K562 (cell line): ENCODE measurements around the gene P2RY8. TPM values are rescaled to one million over a fixed set of nuclear protein-coding genes. Genes with fewer than 3 reads are reported as not detected.
A peak's percentile ranks its signal among the peaks of the same experiment; 100 is the strongest.

Source experiments
- C11orf30 ChIP-seq: fragments of 450-650 bp; IDR thresholded peaks from 2 replicates; pipeline ENCODE4 v1.6.1; 2016; ENCODE audit warnings: low read depth, mild to moderate bottlenecking
- CHD4 ChIP-seq: fragments of 200-600 bp; sonication (generic); IDR thresholded peaks from 3 replicates; pipeline ENCODE4 v1.6.1; 2012; ENCODE audit warnings: low read depth, mild to moderate bottlenecking, mixed read lengths, low read length, inconsistent platforms; ENCODE audit not compliant: insufficient read depth, insufficient replicate concordance, poor library complexity, severe bottlenecking
- EGR1 ChIP-seq: fragments of 450-650 bp; conservative IDR thresholded peaks from 2 replicates; pipeline ENCODE4 v1.6.1; 2017; ENCODE audit warnings: mild to moderate bottlenecking
- ETV6 ChIP-seq, 3 experiments: fragments of 150-350 bp in 1 of 3; sonication (generic) in 1 of 3; formaldehyde crosslinking in 1 of 3; IDR thresholded peaks; 2 replicates each; pipeline versions ENCODE4 v1.6.1 to v1.8.0; 2014 to 2022; ENCODE audit warnings: borderline replicate concordance in 2 of 3, low read depth in 2 of 3, antibody characterized with exemption in 1 of 3, low read length in 1 of 3, mild to moderate bottlenecking in 1 of 3, missing genetic modification reagents in 1 of 3
- JUN ChIP-seq, 2 experiments: sonication (generic) in 1 of 2; formaldehyde crosslinking in 1 of 2; IDR thresholded peaks; 2 replicates each; pipeline versions ENCODE4 v1.6.1 to v1.8.0; 2012 to 2022; ENCODE audit warnings: borderline replicate concordance in 2 of 2, mild to moderate bottlenecking in 2 of 2, improper control_type of control experiment in 1 of 2, low read depth in 1 of 2, low read length in 1 of 2, missing genetic modification reagents in 1 of 2
- MTA2 ChIP-seq: fragments of 450-650 bp; IDR thresholded peaks from 2 replicates; pipeline ENCODE4 v1.6.1; 2016; ENCODE audit warnings: low read depth
- NELFE ChIP-seq: IDR thresholded peaks from 2 replicates; pipeline ENCODE4 v1.6.1; 2011; ENCODE audit warnings: mild to moderate bottlenecking; ENCODE audit not compliant: insufficient read depth, insufficient read length
- NFE2 ChIP-seq: IDR thresholded peaks from 2 replicates; pipeline ENCODE4 v1.6.1; 2014; ENCODE audit warnings: antibody characterized with exemption, low read depth
- NONO ChIP-seq, 2 experiments: fragments of 200-400 bp in 1 of 2; fragments of 450-650 bp in 1 of 2; formaldehyde crosslinking in 1 of 2; IDR thresholded peaks; 2 replicates each; pipeline ENCODE4 v1.6.1; 2017; ENCODE audit warnings: low read depth in 2 of 2, mild to moderate bottlenecking in 2 of 2, moderate library complexity in 2 of 2, low read length in 1 of 2
- PHF20 ChIP-seq: fragments of 450-650 bp; IDR thresholded peaks from 2 replicates; pipeline ENCODE4 v1.6.1; 2018; ENCODE audit not compliant: partially characterized antibody
- REST ChIP-seq, 2 experiments: fragments of 450-650 bp; formaldehyde crosslinking in 1 of 2; IDR thresholded peaks; 2 replicates each; pipeline versions ENCODE4 v1.4.0 to v1.6.1; 2014 to 2020; ENCODE audit warnings: mild to moderate bottlenecking in 2 of 2, borderline replicate concordance in 1 of 2, low read depth in 1 of 2
- SMARCA4 ChIP-seq: fragments of 450-650 bp; IDR thresholded peaks from 2 replicates; pipeline ENCODE4 v1.6.1; 2016
- STAT5B ChIP-seq: fragments of 250-450 bp; sonication (Bioruptor Pico); IDR thresholded peaks from 2 replicates; pipeline ENCODE4 v1.8.0; 2021; ENCODE audit warnings: mild to moderate bottlenecking, inconsistent platforms
- TCF3 ChIP-seq: sonication (generic); formaldehyde crosslinking; IDR thresholded peaks from 2 replicates; pipeline ENCODE4 v1.4.0; 2020; ENCODE audit warnings: mild to moderate bottlenecking, missing genetic modification reagents
- ZNF133 ChIP-seq: fragments of 250-450 bp; sonication (Bioruptor Pico); IDR thresholded peaks from 2 replicates; pipeline ENCODE4 v1.4.0; 2020; ENCODE audit warnings: mild to moderate bottlenecking
- ZNF277 ChIP-seq: fragments of 250-450 bp; sonication (Bioruptor Pico); IDR thresholded peaks from 2 replicates; pipeline ENCODE4 v1.8.0; 2022; ENCODE audit warnings: inconsistent platforms, mild to moderate bottlenecking, moderate library complexity, borderline replicate concordance
- ZNF347 ChIP-seq: fragments of 450-650 bp; formaldehyde crosslinking; IDR thresholded peaks from 2 replicates; pipeline ENCODE4 v1.4.0; 2020; ENCODE audit warnings: low read depth, mild to moderate bottlenecking, moderate library complexity
- polyA plus RNA-seq, 8 experiments: library from polyadenylated mRNA; depleted of rRNA in 4 of 8; stranded (reverse) in 5 of 8; unstranded in 3 of 8; fragments of >200 nt; fragmentation: Nextera tagmentation in 2 of 8; fragmentation: Illumina TruSeq in 1 of 8; extraction: Ambion mirVana in 2 of 8; extraction: Trizol in 1 of 8; gene quantifications; 2 replicates each; pipeline versions ENCODE4 v1.2.1 to v1.2.3, GENCODE V29; 2011 to 2014; ENCODE audit warnings: inconsistent platforms in 1 of 8, missing spikeins in 1 of 8
- total RNA-seq, 7 experiments: library from RNA; depleted of rRNA in 6 of 7; stranded (reverse); fragments of >200 nt in 6 of 7; fragmentation: Illumina TruSeq in 2 of 7; extraction: Trizol in 2 of 7; gene quantifications; 2 replicates each; pipeline versions ENCODE4 v1.2.1 to v1.2.3, GENCODE V29; 2011 to 2021; ENCODE audit warnings: low replicate concordance in 1 of 7

Gene P2RY8
- total and polyA plus RNA-seq, 9 of the 15 experiments (the other 6 are each of a cell fraction or from before 2014, with no cell fraction given), result 0.04 to 0.69 (median 0.08) TPM; not detected in 3

GRCh38 chrX:1462596-1463251 is 74.3 kb downstream of the P2RY8 start (continued):
- TF ChIP-seq ETV6 (IDR thresholded peaks at IDR 0.05; ENCODE audit: borderline replicate concordance in 1 of 2, low read depth in 2 of 2, low read length in 1 of 2), result peak in 1 of 2 experiments; percentile 68; a peak in 1 of 4 replicates
- no peak for TF ChIP-seq ETV6 (CRISPR knock-in tag; IDR thresholded peaks at IDR 0.05; ENCODE audit: borderline replicate concordance)
- TF ChIP-seq JUN (IDR thresholded peaks at IDR 0.05; ENCODE audit: borderline replicate concordance, low read depth, low read length), result 0 out of 2 replicates have a peak, but pooled peaks have one; percentile 52
- TF ChIP-seq JUN (CRISPR knock-in tag; IDR thresholded peaks at IDR 0.05; ENCODE audit: borderline replicate concordance), result no peak
- no peak for TF ChIP-seq CHD4
- TF ChIP-seq REST (IDR thresholded peaks at IDR 0.05; ENCODE audit: borderline replicate concordance), result no peak
- no peak for TF ChIP-seq REST (CRISPR knock-in tag; IDR thresholded peaks at IDR 0.05; ENCODE audit: low read depth)
- peak; percentile 35; the same call in 1 of the 2 replicates for TF ChIP-seq TCF3 (CRISPR knock-in tag)
- TF ChIP-seq ZNF347, result no peak
- no peak for TF ChIP-seq MTA2
- no peak for TF ChIP-seq ZNF277
- peak; percentile 24; the same call in 1 of the 2 replicates for TF ChIP-seq EGR1
- no peak for TF ChIP-seq ZNF133 (CRISPR knock-in tag)
- TF ChIP-seq NELFE, result no peak
- TF ChIP-seq C11orf30, result peak; percentile 47
- peak; percentile 62; the same call in 1 of the 2 replicates for TF ChIP-seq SMARCA4
- TF ChIP-seq STAT5B (CRISPR knock-in tag), result no peak
- TF ChIP-seq NONO (IDR thresholded peaks at IDR 0.05; ENCODE audit: low read depth in 2 of 2, low read length in 1 of 2), result no peak
- TF ChIP-seq PHF20, result no peak
- peak; percentile 11; the same call in 1 of the 2 replicates for TF ChIP-seq NFE2
